Forelimb muscle (tissue), 1 donor: ENCODE measurements around the gene PIK3AP1. TPM values are rescaled to one million over a fixed set of nuclear protein-coding genes. Genes with fewer than 3 reads are reported as not detected.
"Not testable (repeated sequence)": the region's sequence is repeated elsewhere in the genome, so short reads cannot be mapped to it uniquely, and the experiment has no call there.

ENCODE experiments used
- DNase-seq: peaks from one replicate; pipeline ENCODE4 v3.0.0-alpha.2; 2013; ENCODE audit warnings: low read depth
- polyA plus RNA-seq: library from polyadenylated mRNA; unstranded; fragments of 120-200 nt; gene quantifications from one replicate; pipeline ENCODE4 v1.2.1, GENCODE V29; 2013; ENCODE audit not compliant: insufficient read length

Gene PIK3AP1
- polyA plus RNA-seq, 1 donor = 1.8 TPM

DNA sequence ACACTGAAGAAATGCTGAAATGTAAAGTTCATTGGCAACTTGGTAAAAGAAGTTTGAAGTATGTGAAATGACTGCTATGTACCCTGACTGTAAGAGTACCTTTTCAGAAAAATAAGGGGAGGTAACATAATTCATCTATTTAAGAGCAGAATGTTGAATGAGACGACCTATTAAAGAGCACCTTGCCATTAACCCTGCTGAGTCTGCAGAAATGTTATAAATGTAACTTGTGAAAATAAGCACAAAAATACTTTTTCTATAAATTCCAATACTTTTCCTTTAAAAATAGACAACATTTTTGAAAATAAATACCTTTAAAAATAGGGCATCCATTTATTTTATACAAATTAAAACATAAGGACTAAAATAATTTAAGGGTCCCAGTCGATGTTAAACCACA, 141.2 kb downstream of the PIK3AP1 start:
- DNase-seq = no peak

DNA sequence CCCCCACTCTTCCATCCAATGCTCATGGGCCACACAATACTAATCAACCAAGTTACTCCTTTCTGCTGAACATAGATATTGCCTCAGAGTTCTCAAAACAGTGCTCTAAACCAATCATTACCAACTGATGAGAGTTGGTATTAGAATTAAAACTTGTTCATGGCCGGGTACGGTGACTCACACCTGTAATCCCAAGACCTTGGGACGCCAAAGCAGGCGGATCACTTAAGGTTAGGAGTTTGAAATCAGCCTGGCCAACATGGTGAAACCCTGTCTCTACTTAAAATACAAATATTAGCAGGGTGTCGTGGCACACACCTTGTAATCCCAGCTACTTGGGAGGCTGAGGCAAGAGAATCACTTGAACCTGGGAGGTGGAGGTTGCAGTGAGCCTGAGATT, 141.7 kb downstream of the PIK3AP1 start:
- DNase-seq = no peak

DNA sequence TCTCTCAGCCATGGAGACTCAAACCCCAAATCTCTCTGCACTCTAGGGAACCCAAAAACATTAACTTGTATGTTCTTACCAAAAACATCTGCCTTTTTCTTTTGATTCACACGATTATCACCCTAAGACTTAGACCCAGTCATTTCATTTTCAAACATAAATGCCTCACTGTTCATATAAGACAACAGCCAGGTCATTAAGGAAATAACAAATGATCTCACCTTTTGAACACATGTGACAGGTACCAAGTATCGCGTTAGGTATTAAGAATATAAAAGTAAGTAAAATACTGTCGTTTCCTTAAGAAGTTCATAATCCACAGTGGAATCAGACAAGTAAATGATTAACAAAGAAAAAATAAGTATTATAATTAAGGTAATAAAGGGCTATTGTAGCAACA, 142.3 kb downstream of the PIK3AP1 start:
- no peak for DNase-seq

DNA sequence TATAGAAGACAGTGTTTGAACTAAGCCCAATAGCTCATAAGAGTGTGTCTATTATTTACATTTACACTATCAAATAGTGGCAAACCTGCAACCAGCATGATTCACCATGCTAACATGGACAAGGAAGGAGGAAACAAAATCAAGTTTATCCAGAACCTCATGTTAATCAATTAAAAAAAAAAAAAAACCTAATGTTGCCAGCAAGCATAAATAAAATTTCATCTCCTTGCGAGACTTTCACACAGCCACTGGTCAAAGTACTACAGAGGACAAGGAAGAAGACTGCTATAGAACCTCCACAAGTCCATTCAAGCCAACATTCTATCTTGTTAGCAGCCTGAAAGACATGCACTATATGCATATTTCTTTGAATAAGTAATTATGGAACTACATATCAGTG, 143.2 kb downstream of the PIK3AP1 start:
- DNase-seq = no peak

DNA sequence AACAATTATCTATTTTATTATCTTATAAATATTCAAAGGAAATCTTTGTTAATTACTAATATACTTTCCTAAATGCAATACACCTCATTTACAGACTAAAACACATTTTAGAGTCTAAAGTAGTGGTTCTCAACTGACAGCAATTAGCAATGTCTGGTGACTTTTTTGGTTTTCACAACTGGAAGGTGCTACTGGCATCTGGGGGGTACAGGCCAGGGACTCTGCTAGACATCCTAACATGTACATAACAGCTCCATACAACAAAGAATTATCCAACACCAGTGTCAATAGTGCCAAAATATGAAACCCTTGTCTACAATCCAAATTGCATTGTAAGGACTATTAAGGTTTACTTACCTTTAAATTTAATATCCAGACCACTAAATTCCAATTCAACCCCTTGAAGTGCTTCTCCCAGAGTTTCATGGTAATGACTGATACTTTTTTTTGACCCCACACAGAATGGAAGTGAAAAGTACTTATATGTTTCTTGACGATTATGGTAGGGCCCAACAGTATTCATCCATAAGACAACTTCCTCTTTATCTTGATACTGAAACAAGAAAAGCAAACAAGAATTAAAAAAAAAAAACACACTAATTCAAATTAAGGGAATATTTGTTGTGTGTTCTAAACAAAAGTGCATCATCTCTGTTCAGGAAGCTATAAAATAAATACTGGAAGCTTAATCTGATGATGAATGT, 143.9 kb downstream of the PIK3AP1 start:
- DNase-seq = no peak

DNA sequence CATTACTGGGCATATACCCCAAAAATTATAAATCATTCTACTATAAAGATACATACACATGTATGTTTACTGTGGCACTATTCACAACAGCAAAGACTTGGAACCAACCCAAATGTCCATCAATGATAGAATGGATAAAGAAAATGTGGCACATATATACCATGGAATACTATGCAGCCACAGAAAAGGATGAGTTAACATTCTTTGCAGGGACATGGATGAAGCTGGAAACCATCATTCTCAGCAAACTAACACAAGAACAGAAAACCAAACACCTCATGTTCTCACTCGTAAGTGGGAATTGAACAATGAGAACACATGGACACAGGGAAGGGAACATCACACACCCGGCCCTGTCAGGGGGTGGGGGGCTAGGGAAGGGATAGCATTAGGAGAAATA, 145.8 kb downstream of the PIK3AP1 start:
- not testable (repeated sequence) for DNase-seq

DNA sequence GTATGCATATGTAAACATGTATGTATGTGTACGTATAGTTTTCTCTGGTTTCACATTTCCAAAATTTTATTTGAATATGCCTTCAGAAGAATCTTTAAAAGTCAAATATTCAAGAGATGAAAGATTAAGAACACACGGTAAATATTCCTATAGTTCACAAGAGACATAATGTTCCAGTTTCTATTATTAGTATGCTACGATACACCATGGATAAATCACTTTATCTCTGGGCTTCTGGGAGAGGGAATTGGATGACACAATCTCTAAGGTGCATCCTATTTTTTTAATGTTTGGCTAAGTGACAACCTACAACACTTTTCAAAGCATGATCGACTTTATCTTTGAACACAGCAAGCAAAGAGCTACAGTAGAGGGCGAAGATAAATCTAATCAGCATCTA, 147.3 kb downstream of the PIK3AP1 start:
- no peak for DNase-seq

DNA sequence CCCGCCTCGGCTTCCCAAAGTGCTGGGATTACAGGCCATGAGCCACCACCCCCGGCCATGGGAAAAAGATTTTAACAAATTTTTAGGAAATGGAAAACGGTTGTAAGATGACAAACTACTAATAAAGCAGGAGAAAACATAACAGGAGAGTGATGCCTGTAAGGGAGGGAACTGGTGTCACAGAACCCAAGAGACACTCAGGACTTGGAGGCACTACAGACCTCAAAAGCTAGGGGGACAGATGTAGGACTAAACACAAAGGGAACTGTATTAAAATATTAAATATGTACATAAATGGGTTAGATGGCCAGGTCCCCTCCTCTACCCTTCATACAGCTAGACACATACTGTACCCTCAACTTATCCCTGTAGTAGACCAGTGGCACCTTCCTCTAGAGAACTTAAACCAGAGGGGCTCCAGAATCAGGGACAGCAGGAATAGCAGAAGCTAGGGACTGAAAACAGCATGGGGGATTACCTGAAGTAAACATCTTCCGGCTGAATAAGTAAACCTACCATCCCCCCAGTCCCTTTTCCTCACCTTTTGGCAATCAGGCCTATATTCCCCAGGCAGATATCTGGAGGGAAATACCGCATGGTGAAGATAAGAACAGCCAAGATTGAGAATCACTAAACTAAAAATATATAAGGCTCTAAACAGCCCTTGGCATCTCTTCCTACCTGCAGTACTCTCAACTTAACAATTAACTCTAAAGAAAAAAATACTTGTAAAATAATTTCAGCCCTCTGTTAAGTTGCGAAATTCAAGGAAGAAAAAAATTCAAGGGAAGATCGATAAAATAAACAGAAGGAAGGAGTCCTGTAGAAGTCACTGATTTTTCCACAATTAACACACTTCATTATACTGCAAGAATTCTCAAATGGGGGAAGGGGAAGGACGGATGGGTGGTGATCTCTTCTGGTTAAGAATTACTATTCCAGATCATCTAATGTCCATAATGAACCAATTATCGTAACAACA, 149.0 kb downstream of the PIK3AP1 start:
- no peak for DNase-seq

DNA sequence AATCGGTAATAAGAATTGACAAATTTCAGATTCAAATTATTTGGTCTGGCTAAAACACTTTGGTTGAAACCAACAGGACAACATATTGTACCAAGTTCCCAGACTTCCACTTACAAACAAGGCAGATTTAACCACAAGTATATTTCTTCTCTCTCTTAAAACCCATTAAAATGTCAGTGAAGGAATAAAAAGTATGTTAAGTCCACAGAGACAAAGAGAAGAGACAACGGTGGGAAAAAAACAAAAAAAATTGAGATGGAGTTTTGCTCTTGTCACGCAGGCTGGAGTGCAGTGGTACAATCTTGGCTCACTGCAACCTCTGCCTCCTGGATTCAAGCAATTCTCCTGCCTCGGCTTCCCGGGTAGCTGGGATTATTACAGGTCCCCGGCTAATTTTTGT, 149.8 kb downstream of the PIK3AP1 start:
- no peak for DNase-seq

DNA sequence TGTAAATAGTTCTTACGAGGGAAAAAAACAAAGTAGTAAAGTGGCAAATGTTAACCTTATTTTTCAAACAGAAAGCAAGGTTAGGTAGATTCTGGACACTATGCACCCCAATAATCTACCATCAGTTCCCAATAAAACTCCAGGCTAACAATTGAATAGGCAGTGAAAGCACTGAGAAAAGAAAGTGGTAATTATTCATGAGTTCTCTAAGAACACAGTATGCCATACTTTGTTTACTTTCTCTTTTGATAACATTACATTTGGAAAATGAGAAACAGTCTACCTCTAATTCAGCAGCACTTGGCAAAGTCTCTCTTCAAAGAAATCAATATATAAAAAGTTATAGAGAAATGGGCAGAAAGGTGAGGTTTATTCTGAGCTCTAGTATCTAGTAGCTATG, 151.9 kb downstream of the PIK3AP1 start:
- no peak for DNase-seq

DNA sequence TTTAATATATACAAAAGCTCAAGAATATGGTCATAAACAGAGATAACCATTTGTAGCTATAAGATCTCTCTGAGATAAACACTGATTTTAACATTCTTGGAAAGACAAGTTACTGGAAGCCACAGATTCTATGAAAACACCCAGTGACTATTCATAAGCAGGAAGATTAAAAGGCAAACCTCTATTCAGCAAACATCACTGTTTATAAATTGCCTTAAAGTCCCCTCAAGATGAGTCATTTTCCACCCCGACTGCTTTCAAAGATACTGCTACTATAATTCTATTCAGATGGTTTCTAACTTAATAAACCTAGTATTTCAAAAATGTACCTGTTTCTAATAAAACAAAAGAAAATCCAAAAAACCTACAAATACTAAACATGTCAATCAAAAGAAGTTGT, 154.5 kb downstream of the PIK3AP1 start:
- no peak for DNase-seq

DNA sequence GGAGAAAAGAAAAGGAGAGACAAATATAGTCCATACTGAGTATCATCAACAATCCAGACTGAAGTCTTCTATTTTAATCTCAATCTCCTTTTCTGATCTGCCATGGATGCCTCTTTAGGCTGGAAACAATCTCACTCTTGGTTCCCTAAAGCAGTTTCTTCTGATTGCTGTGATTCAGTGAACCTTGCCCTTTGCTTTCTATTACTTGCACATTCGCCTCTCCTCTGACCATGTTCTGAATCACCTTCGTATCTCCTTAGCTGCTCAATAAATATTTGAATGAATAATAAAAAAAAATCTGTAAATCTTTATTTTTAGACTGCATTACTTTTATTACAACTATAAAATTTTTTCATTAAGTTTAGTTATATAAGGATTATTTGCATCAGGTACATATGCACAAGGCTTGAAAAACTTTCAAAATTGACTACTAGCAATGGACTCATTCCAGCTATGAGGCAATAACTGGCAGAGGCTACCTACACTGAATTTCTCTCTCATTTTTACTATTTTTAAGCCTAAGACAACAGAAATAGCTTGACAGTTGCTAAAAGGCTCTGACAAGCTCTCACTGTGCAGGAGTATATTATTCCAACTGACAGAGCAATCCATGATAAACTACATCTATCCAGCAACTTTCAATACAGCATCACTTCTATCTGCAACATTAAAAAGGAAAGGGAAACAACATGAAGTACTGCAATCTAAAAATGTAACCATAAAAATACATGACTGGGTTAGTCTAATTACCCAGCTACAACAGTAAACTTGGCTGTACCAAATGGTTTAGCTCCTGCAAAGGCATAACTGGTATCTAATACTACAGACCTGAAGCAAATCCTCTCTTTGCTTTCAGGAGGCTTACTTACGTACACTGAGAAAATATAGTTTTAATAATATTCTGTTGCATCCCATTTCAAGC, 159.1 kb downstream of the PIK3AP1 start:
- DNase-seq = no peak

DNA sequence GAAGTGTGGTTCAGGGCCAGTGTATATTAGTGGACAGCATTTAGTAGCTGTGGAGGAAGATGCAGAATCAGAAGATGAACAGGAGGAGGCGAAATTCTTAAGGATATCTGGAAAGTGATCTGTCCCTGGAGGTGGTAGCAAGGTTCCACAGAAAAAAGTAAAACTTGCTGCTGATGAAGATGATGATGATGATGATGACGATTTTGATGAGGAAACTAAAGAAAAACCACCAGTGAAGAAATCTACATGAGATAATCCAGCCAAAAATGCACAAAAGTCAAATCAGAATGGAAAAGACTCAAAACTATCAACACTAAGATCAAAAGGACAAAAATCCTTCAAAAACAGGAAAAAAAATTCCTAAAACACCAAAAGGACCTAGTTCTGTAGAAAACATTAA, 159.8 kb downstream of the PIK3AP1 start:
- DNase-seq = no peak

DNA sequence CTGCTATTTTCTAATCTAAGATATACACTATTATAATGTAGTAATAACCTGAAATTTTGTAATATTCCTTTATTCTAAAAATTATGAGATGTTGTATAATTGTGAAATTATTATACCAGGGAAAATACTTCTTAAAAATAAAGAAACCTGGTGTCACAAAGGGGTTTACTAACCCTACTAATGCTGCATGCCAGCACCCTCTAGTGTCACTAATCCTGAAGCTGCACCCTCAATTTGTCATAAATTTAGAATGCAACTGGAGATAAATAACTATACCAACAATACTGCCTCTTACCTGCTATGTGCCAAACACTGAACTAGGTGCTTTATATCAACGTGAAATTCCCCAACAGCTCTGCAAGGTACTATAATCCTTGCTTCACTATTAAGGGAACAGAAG, 164.3 kb downstream of the PIK3AP1 start:
- DNase-seq = no peak

DNA sequence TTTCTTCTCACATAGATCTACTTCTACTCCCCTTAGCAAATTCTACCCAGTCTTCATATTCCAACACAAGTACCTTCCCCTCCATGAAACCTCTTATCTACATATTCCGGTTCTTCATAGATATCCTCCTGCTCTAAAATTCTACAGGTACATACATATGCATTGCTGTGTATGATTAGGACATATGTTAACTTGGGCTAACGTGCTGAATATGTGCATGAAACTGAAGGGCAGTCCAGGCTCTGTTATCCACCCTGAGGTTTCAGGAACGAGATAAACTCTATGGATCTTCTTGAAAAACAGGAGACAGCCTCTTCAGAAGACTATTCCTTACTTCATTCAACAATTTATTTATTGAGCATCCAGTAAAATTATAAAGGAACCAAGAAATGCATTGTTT, 165.0 kb downstream of the PIK3AP1 start:
- DNase-seq = no peak

DNA sequence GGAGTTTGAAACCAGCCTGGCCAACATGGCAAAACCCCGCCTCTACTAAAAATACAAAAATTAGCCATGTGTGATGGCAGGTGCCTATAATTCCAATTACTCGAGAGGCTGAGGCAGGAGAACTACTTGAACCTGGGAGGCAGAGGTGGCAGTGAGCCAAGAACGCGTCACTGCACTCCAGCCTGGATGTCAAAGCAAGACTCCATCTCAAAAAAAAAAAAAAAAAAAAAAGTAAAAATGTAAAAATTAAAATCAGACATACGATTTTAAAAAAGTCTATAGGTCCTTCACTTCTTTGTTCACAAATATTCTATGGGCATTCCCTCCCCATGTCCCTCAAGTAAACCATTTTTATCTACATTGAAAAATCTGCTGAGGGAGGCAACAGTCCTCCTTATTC, 171.7 kb downstream of the PIK3AP1 start:
- no peak for DNase-seq

DNA sequence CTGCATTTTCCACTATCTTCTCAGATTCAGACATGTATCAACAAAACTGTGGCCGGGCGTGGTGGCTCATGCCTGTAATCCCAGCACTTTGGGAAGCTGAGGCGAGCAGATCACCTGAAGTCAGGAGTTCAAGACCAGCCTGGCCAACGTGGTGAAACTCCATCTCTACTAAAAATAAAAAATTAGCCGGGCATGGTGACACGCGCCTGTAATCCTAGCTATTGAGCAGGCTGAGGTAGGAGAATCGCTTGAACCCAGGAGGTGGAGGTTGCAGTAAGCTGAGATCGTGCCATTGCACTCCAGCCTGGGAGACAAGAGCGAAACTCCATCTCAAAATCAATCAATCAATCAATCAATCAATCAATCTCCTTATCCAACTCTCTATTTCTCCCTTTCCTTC, 174.8 kb downstream of the PIK3AP1 start:
- not testable (repeated sequence) for DNase-seq

Other genes with a start within 250 kb of the PIK3AP1 start
- gene TLL2, start 206.6 kb downstream of the PIK3AP1 start, polyA plus RNA-seq = 2.1 TPM
- 76.7 TPM for gene TM9SF3, start 133.5 kb downstream of the PIK3AP1 start, polyA plus RNA-seq
- 16.8 TPM for gene LCOR, start 111.8 kb upstream of the PIK3AP1 start, polyA plus RNA-seq